Endothelial cell of umbilical vein (primary cell): Measurements from ENCODE around the gene ACAT1. TPM values are rescaled to one million over a fixed set of nuclear protein-coding genes. Genes with fewer than 3 reads are reported as not detected.

Experiments
- BruUV-seq: library from RNA; stranded (reverse); fragments of 400-500 nt; replicated peaks from 2 replicates; lab custom pipeline; 2021; lab: Mats Ljungman, UMichigan
- CTCF ChIA-PET: fragments of 300-600, 350-600 bp; sonication (Branson Sonifier 250); formaldehyde crosslinking; loops from one replicate; lab custom pipeline; 2021; ENCODE audit warnings: antibody characterized with exemption, inconsistent platforms; lab: Charles Lee
- POLR2A ChIA-PET: fragments of 300-600, 350-600 bp; sonication (Branson Sonifier 250); formaldehyde crosslinking; loops from one replicate; lab custom pipeline; 2021; ENCODE audit warnings: antibody characterized with exemption, inconsistent platforms; lab: Charles Lee
- DNase-seq: peaks from one replicate; pipeline ENCODE4 v3.0.0-alpha.2; 2011; ENCODE audit warnings: low read depth, low spot score
- FAIRE-seq: peaks from 2 replicates; lab custom pipeline; 2011; peaks lifted over from hg19 to GRCh38; lab: Jason Lieb, UNC
- H2AFZ ChIP-seq: 2 replicates; pipeline ENCODE4 v1.6.0; 2012; ENCODE audit warnings: low read depth, low read length, control low read depth, inconsistent platforms
- H3K27ac ChIP-seq: 2 replicates; pipeline ENCODE4 v1.5.1; 2011; ENCODE audit warnings: low read depth, mild to moderate bottlenecking, control low read depth, low read length, moderate library complexity; ENCODE audit not compliant: insufficient read depth
- H3K27me3 ChIP-seq, 2 experiments: 2 replicates each; pipeline versions ENCODE4 v1.6.0 to v1.6.1; 2011; ENCODE audit warnings: low read length in 2 of 2, mixed read lengths in 1 of 2; ENCODE audit not compliant: control insufficient read depth in 2 of 2, insufficient read depth in 2 of 2
- H3K36me3 ChIP-seq, 2 experiments: 2 replicates in 1 of 2; 3 replicates in 1 of 2; pipeline ENCODE4 v1.5.1; 2011; ENCODE audit warnings: low read length in 2 of 2, mild to moderate bottlenecking in 1 of 2, moderate library complexity in 1 of 2; ENCODE audit not compliant: control insufficient read depth in 2 of 2, insufficient read depth in 2 of 2; ENCODE audit errors: extremely low read depth in 1 of 2
- H3K4me1 ChIP-seq: 3 replicates; pipeline ENCODE4 v1.5.1; 2011; ENCODE audit warnings: mild to moderate bottlenecking, low read length; ENCODE audit not compliant: control insufficient read depth, insufficient read depth; ENCODE audit errors: extremely low read depth
- H3K4me2 ChIP-seq: 2 replicates; pipeline ENCODE4 v1.6.1; 2011; ENCODE audit warnings: low read length, control low read depth, mixed read lengths; ENCODE audit not compliant: insufficient read depth
- H3K4me3 ChIP-seq, 3 experiments: fragments of 200-600 bp in 1 of 3; sonication (generic), shearing (Covaris generic) in 1 of 3; replicated peaks in 1 of 3; 2 replicates each; pipeline ENCODE4 v1.5.1; 2011 to 2016; ENCODE audit warnings: control low read depth in 3 of 3, low read length in 3 of 3, mild to moderate bottlenecking in 2 of 3, inconsistent platforms in 1 of 3, low read depth in 1 of 3, moderate library complexity in 1 of 3; ENCODE audit not compliant: insufficient read depth in 1 of 3
- H3K79me2 ChIP-seq: 2 replicates; pipeline ENCODE4 v1.6.0; 2012; ENCODE audit warnings: low read length, inconsistent platforms; ENCODE audit not compliant: control insufficient read depth, insufficient read depth
- H3K9ac ChIP-seq: replicated peaks from 2 replicates; pipeline ENCODE3; 2011; ENCODE audit warnings: low read length, control low read depth; ENCODE audit not compliant: insufficient read depth; ENCODE audit errors: extremely low read depth
- H3K9me1 ChIP-seq: replicated peaks from 3 replicates; pipeline ENCODE4 v1.6.0; 2011; ENCODE audit warnings: mild to moderate bottlenecking, low read length; ENCODE audit not compliant: control insufficient read depth, insufficient read depth; ENCODE audit errors: extremely low read depth
- H3K9me3 ChIP-seq: replicated peaks from 2 replicates; pipeline ENCODE4 v1.5.1; 2012; ENCODE audit warnings: low read length, inconsistent platforms; ENCODE audit not compliant: control insufficient read depth, insufficient read depth
- H4K20me1 ChIP-seq: replicated peaks from 2 replicates; pipeline ENCODE3; 2011; ENCODE audit warnings: mild to moderate bottlenecking, low read length; ENCODE audit not compliant: control insufficient read depth, insufficient read depth; ENCODE audit errors: extremely low read depth
- EZH2 ChIP-seq: IDR thresholded peaks from 2 replicates; pipeline ENCODE4 v1.6.1; 2012; ENCODE audit warnings: borderline replicate concordance, low read depth, mild to moderate bottlenecking, moderate library complexity, low read length, inconsistent platforms; ENCODE audit not compliant: severe bottlenecking
- GATA2 ChIP-seq: IDR thresholded peaks from 2 replicates; pipeline ENCODE4 v1.7.0; 2011; ENCODE audit warnings: low read depth, mild to moderate bottlenecking, moderate library complexity, mixed read lengths, low read length; ENCODE audit not compliant: insufficient read length, insufficient read depth
- POLR2A ChIP-seq: IDR thresholded peaks from 2 replicates; pipeline ENCODE4 v1.6.1; 2012; ENCODE audit warnings: low read depth, mild to moderate bottlenecking, control low read depth, low read length
- POLR2AphosphoS5 ChIP-seq: IDR thresholded peaks from 2 replicates; pipeline ENCODE4 v1.6.1; 2012; ENCODE audit warnings: low read depth, mild to moderate bottlenecking, control low read depth, low read length, moderate library complexity; ENCODE audit not compliant: insufficient read depth
- dilution Hi-C: fragments of 300-500 bp; cut with MboI; formaldehyde crosslinking; loops from one replicate; pipeline ENCODE4 v1.15.0; 2019; ENCODE audit warnings: low sequenced_read_pairs; ENCODE audit not compliant: extremely low pct_ligation_motif_present
- intact Hi-C: fragments of 100-400 bp; cut with micrococcal nuclease; formaldehyde crosslinking; loops from one replicate; pipeline ENCODE4 v1.10.0; 2022
- polyA plus RNA-seq, 4 experiments: library from polyadenylated mRNA; depleted of rRNA in 3 of 4; stranded (reverse) in 3 of 4; unstranded in 1 of 4; fragments of >200 nt; gene quantifications; 2 replicates each; pipeline versions ENCODE4 v1.2.1 to v1.2.3, GENCODE V29; 2011 to 2012; ENCODE audit warnings: missing spikeins in 1 of 4
- total RNA-seq: library from RNA; stranded (reverse); gene quantifications from 2 replicates; pipeline ENCODE4 v1.2.3, GENCODE V29; 2021
- TF ChIP-seq, protein P1 (sequence below), 2 donors: IDR thresholded peaks; 1 replicate in 1 of 2; 2 replicates in 1 of 2; pipeline ENCODE4 v1.5.1; 2011; ENCODE audit warnings: low read length in 2 of 2, mild to moderate bottlenecking in 2 of 2, moderate library complexity in 2 of 2, control low read depth in 1 of 2, inconsistent platforms in 1 of 2, low read depth in 1 of 2; ENCODE audit not compliant: insufficient read depth in 1 of 2; ENCODE audit errors: extremely low read depth in 1 of 2
- TF ChIP-seq, protein P2 (sequence below): IDR thresholded peaks from 2 replicates; pipeline ENCODE4 v1.6.1; 2011; ENCODE audit not compliant: insufficient read depth, insufficient read length

The ACAT1 gene
- total and polyA plus RNA-seq, 2 donors (not counting 3 experiments of a cell fraction or from before 2014, with no cell fraction given), result 36.8 to 59.9 TPM

DNA sequence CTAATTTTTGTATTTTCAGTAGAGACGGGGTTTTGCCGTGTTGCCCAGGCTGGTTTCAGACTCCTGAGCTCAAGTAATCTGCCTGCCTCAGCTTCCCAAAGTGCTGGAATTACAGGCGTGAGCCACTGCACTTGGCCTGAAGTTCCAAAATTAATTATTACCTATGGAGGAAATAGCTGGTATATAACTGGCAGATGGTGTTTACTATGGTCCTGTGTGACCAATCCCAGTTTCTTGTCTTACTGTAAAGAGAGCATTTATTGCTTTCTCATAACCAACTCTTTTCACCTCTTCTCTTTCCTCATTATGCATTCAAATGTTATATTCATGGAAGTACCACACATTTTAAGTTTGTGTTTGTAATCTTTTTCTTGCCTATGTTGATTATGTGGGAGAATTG lies 24.2 kb upstream of the ACAT1 start:
- H3K4me1 ChIP-seq, result peaks cover 4% of the 10 kb centered on the region
- BruUV-seq, result no TSS peak
- ChIA-PET CTCF (interaction anchor here (2.0 kb wide), 1 partner anchor 21 kb away, joined by 6 read pairs; no protein-coding TSS in a partner anchor), POLR2A (no interaction called here)
- H3K27me3 ChIP-seq, result no peaks in the 10 kb centered on the region
- intact Hi-C loops, result no loop called here
- dilution Hi-C loops, result no loop called here
- no peaks in the 10 kb centered on the region for H3K79me2 ChIP-seq
- H3K27ac ChIP-seq, result no peak overlapping the region
- TF ChIP-seq EZH2 (no peak), POLR2AphosphoS5 (no peak), GATA2 (no peak), POLR2A (no peak)
- TF ChIP-seq, protein P1, sequence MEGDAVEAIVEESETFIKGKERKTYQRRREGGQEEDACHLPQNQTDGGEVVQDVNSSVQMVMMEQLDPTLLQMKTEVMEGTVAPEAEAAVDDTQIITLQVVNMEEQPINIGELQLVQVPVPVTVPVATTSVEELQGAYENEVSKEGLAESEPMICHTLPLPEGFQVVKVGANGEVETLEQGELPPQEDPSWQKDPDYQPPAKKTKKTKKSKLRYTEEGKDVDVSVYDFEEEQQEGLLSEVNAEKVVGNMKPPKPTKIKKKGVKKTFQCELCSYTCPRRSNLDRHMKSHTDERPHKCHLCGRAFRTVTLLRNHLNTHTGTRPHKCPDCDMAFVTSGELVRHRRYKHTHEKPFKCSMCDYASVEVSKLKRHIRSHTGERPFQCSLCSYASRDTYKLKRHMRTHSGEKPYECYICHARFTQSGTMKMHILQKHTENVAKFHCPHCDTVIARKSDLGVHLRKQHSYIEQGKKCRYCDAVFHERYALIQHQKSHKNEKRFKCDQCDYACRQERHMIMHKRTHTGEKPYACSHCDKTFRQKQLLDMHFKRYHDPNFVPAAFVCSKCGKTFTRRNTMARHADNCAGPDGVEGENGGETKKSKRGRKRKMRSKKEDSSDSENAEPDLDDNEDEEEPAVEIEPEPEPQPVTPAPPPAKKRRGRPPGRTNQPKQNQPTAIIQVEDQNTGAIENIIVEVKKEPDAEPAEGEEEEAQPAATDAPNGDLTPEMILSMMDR (IDR thresholded peaks at IDR 0.05; ENCODE audit: extremely low read depth in 1 of 2, insufficient read depth in 1 of 2, low read depth in 1 of 2, low read length in 2 of 2), result no peak
- TF ChIP-seq, protein P2, sequence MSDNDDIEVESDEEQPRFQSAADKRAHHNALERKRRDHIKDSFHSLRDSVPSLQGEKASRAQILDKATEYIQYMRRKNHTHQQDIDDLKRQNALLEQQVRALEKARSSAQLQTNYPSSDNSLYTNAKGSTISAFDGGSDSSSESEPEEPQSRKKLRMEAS, result no peak
- no peaks in the 10 kb centered on the region for H3K9me1 ChIP-seq
- H3K36me3 ChIP-seq, result peaks cover 12 to 13% of the 10 kb centered on the region in 2 experiments
- DNase-seq (no peak), FAIRE-seq (no peak)
- no peaks in the 10 kb centered on the region for H3K9me3 ChIP-seq
- H2AFZ ChIP-seq, result no peak overlapping the region
- H4K20me1 ChIP-seq, result no peaks in the 10 kb centered on the region
- no peak overlapping the region for H3K9ac ChIP-seq
- H3K4me3 ChIP-seq, result no peak overlapping the region
- no peak overlapping the region for H3K4me2 ChIP-seq
